K562 (cell line): Measurements from ENCODE around the gene TTC9C. TPM values are rescaled to one million over a fixed set of nuclear protein-coding genes. Genes with fewer than 3 reads are reported as not detected.
A peak's percentile ranks its signal among the peaks of the same experiment; 100 is the strongest.

Experiments
- ATF7 ChIP-seq: fragments of 450-650 bp; IDR thresholded peaks from 2 replicates; pipeline ENCODE4 v1.7.1; 2014; ENCODE audit warnings: mild to moderate bottlenecking, moderate library complexity
- CBX3 ChIP-seq, 2 experiments: IDR thresholded peaks; 1 replicate in 1 of 2; 2 replicates in 1 of 2; pipeline ENCODE4 v1.6.1; 2012; ENCODE audit warnings: inconsistent platforms in 2 of 2, low read length in 2 of 2, borderline replicate concordance in 1 of 2, control low read depth in 1 of 2
- CGGBP1 ChIP-seq: fragments of 250-450 bp; sonication (Bioruptor Pico); IDR thresholded peaks from 2 replicates; pipeline ENCODE4 v1.9.0; 2021; ENCODE audit warnings: mild to moderate bottlenecking
- ESRRB ChIP-seq: fragments of 250-450 bp; sonication (Bioruptor Pico); IDR thresholded peaks from 2 replicates; pipeline ENCODE4 v1.5.0; 2020; ENCODE audit warnings: mild to moderate bottlenecking, moderate library complexity, borderline replicate concordance
- FIP1L1 ChIP-seq: fragments of 200-400 bp; formaldehyde crosslinking; IDR thresholded peaks from 2 replicates; pipeline ENCODE4 v1.6.1; 2018; ENCODE audit warnings: mild to moderate bottlenecking, low read depth, low read length; ENCODE audit not compliant: poor library complexity, severe bottlenecking
- HNRNPL ChIP-seq: fragments of 200-400 bp; formaldehyde crosslinking; IDR thresholded peaks from 2 replicates; pipeline ENCODE4 v1.6.1; 2017; ENCODE audit warnings: low read depth, mild to moderate bottlenecking, low read length
- HSF4 ChIP-seq: fragments of 250-450 bp; sonication (Bioruptor Pico); IDR thresholded peaks from 2 replicates; pipeline ENCODE4 v2.1.2; 2022; ENCODE audit warnings: mild to moderate bottlenecking, moderate library complexity, borderline replicate concordance
- IFI16 ChIP-seq: fragments of 250-450 bp; sonication (Bioruptor Pico); IDR thresholded peaks from 2 replicates; pipeline ENCODE4 v2.1.2; 2022; ENCODE audit warnings: mild to moderate bottlenecking, inconsistent platforms
- KLF6 ChIP-seq: fragments of 250-450 bp; sonication (Bioruptor Pico); IDR thresholded peaks from 2 replicates; pipeline ENCODE4 v1.4.0; 2020; ENCODE audit warnings: mild to moderate bottlenecking, moderate library complexity, borderline replicate concordance
- PCBP1 ChIP-seq: fragments of 200-400 bp; formaldehyde crosslinking; IDR thresholded peaks from 2 replicates; pipeline ENCODE4 v1.6.1; 2018; ENCODE audit warnings: mild to moderate bottlenecking, low read depth, low read length; ENCODE audit not compliant: poor library complexity, severe bottlenecking
- PHB ChIP-seq: fragments of 250-450 bp; sonication (Bioruptor Pico); IDR thresholded peaks from 2 replicates; pipeline ENCODE4 v1.5.0; 2021
- SIX5 ChIP-seq, 2 experiments: IDR thresholded peaks; 2 replicates each; pipeline ENCODE4 v1.6.1; 2011; ENCODE audit warnings: low read length in 2 of 2, borderline replicate concordance in 1 of 2, low read depth in 1 of 2, mild to moderate bottlenecking in 1 of 2, moderate library complexity in 1 of 2; ENCODE audit not compliant: insufficient read depth in 1 of 2
- XRCC3 ChIP-seq: fragments of 450-650 bp; IDR thresholded peaks from 2 replicates; pipeline ENCODE4 v1.6.1; 2017; ENCODE audit warnings: mild to moderate bottlenecking, moderate library complexity
- YBX1 ChIP-seq: fragments of 450-650 bp; IDR thresholded peaks from 2 replicates; pipeline ENCODE4 v1.7.1; 2016; ENCODE audit warnings: mild to moderate bottlenecking
- ZBTB5 ChIP-seq: fragments of 450-650 bp; IDR thresholded peaks from 2 replicates; pipeline ENCODE4 v1.6.1; 2017; ENCODE audit warnings: antibody characterized with exemption
- ZFP36 ChIP-seq: fragments of 150-350 bp; IDR thresholded peaks from 2 replicates; pipeline ENCODE4 v1.6.1; 2018; ENCODE audit warnings: low read length, low read depth; ENCODE audit not compliant: partially characterized antibody
- ZNF668 ChIP-seq: fragments of 250-450 bp; sonication (Bioruptor Pico); IDR thresholded peaks from 2 replicates; pipeline ENCODE4 v1.8.0; 2022; ENCODE audit warnings: mild to moderate bottlenecking, inconsistent platforms
- polyA plus RNA-seq, 8 experiments: library from polyadenylated mRNA; depleted of rRNA in 4 of 8; stranded (reverse) in 5 of 8; unstranded in 3 of 8; fragments of >200 nt; fragmentation: Nextera tagmentation in 2 of 8; fragmentation: Illumina TruSeq in 1 of 8; extraction: Ambion mirVana in 2 of 8; extraction: Trizol in 1 of 8; gene quantifications; 2 replicates each; pipeline versions ENCODE4 v1.2.1 to v1.2.3, GENCODE V29; 2011 to 2014; ENCODE audit warnings: inconsistent platforms in 1 of 8, missing spikeins in 1 of 8
- total RNA-seq, 7 experiments: library from RNA; depleted of rRNA in 6 of 7; stranded (reverse); fragments of >200 nt in 6 of 7; fragmentation: Illumina TruSeq in 2 of 7; extraction: Trizol in 2 of 7; gene quantifications; 2 replicates each; pipeline versions ENCODE4 v1.2.1 to v1.2.3, GENCODE V29; 2011 to 2021; ENCODE audit warnings: low replicate concordance in 1 of 7
- TF ChIP-seq, protein P1 (sequence below): sonication (generic); formaldehyde crosslinking; IDR thresholded peaks from 2 replicates; pipeline ENCODE4 v1.9.0; 2022; ENCODE audit warnings: mild to moderate bottlenecking, missing genetic modification reagents
- TF ChIP-seq, protein P2 (sequence below): fragments of 150-350 bp; conservative IDR thresholded peaks from 2 replicates; pipeline ENCODE4 v1.6.1; 2014; ENCODE audit warnings: low read length
- TF ChIP-seq, protein P3 (sequence below): fragments of 250-450 bp; sonication (Bioruptor Pico); IDR thresholded peaks from 2 replicates; pipeline ENCODE4 v1.8.0; 2021; ENCODE audit warnings: borderline replicate concordance, mild to moderate bottlenecking, moderate library complexity; ENCODE audit not compliant: poor library complexity, severe bottlenecking

Gene TTC9C
- total and polyA plus RNA-seq, 9 of the 15 experiments (the other 6 are each of a cell fraction or from before 2014, with no cell fraction given): 32.8 to 59.0 (median 37.1) TPM

- 0 out of 2 replicates have a peak, but pooled peaks have one; percentile 12 for TF ChIP-seq HSF4 (CRISPR knock-in tag)
- TF ChIP-seq ZFP36: no peak
- TF ChIP-seq ESRRB: no peak
- TF ChIP-seq, protein P1, sequence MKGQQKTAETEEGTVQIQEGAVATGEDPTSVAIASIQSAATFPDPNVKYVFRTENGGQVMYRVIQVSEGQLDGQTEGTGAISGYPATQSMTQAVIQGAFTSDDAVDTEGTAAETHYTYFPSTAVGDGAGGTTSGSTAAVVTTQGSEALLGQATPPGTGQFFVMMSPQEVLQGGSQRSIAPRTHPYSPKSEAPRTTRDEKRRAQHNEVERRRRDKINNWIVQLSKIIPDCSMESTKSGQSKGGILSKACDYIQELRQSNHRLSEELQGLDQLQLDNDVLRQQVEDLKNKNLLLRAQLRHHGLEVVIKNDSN (CRISPR knock-in tag): peak; percentile 29
- no peak for TF ChIP-seq SIX5 (IDR thresholded peaks at IDR 0.05; ENCODE audit: borderline replicate concordance in 1 of 2, insufficient read depth in 1 of 2, low read depth in 1 of 2, low read length in 2 of 2)
- no peak for TF ChIP-seq PHB (CRISPR knock-in tag)
- no peak for TF ChIP-seq ZNF668
- no peak for TF ChIP-seq HNRNPL
- TF ChIP-seq ATF7: 0 out of 2 replicates have a peak, but pooled peaks have one; percentile 8
- TF ChIP-seq KLF6 (CRISPR knock-in tag): no peak
- TF ChIP-seq IFI16 (CRISPR knock-in tag): no peak
- no peak for TF ChIP-seq CGGBP1 (CRISPR knock-in tag)
- no peak for TF ChIP-seq ZBTB5
- no peak for TF ChIP-seq YBX1
- TF ChIP-seq, protein P2, sequence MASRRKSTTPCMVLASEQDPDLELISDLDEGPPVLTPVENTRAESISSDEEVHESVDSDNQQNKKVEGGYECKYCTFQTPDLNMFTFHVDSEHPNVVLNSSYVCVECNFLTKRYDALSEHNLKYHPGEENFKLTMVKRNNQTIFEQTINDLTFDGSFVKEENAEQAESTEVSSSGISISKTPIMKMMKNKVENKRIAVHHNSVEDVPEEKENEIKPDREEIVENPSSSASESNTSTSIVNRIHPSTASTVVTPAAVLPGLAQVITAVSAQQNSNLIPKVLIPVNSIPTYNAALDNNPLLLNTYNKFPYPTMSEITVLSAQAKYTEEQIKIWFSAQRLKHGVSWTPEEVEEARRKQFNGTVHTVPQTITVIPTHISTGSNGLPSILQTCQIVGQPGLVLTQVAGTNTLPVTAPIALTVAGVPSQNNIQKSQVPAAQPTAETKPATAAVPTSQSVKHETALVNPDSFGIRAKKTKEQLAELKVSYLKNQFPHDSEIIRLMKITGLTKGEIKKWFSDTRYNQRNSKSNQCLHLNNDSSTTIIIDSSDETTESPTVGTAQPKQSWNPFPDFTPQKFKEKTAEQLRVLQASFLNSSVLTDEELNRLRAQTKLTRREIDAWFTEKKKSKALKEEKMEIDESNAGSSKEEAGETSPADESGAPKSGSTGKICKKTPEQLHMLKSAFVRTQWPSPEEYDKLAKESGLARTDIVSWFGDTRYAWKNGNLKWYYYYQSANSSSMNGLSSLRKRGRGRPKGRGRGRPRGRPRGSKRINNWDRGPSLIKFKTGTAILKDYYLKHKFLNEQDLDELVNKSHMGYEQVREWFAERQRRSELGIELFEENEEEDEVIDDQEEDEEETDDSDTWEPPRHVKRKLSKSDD: no peak
- TF ChIP-seq CBX3 (IDR thresholded peaks at IDR 0.05; ENCODE audit: borderline replicate concordance in 1 of 2, low read length in 2 of 2): no peak
- no peak for TF ChIP-seq XRCC3
- TF ChIP-seq PCBP1: no peak
- TF ChIP-seq, protein P3, sequence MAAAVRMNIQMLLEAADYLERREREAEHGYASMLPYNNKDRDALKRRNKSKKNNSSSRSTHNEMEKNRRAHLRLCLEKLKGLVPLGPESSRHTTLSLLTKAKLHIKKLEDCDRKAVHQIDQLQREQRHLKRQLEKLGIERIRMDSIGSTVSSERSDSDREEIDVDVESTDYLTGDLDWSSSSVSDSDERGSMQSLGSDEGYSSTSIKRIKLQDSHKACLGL (CRISPR knock-in tag): no peak
- no peak for TF ChIP-seq FIP1L1
These were observed 22.1 kb upstream of the TTC9C start (continued) for GRCh38 chr11:62705880-62706849.
